Adrenal gland (tissue), 12 donors: Measurements from ENCODE around the gene APOA1. TPM values are rescaled to one million over a fixed set of nuclear protein-coding genes. Genes with fewer than 3 reads are reported as not detected.

ENCODE experiments used
- DNase-seq, 7 donors: peaks; one replicate each; pipeline ENCODE4 v3.0.0-alpha.2; 2019 to 2020
- H3K27ac ChIP-seq, 5 donors: fragments of 200-600 bp; sonication (generic) in 4 of 5; 1 replicate in 3 of 5; 2 replicates in 2 of 5; pipeline versions ENCODE4 v1.5.1 to v1.8.0; 2016 to 2020; ENCODE audit warnings: mild to moderate bottlenecking in 1 of 5
- H3K27me3 ChIP-seq: fragments of 200-600 bp; 2 replicates; pipeline ENCODE4 v1.8.0; 2021
- H3K36me3 ChIP-seq, 2 donors: fragments of 200-600 bp; replicated peaks in 1 of 2; 1 replicate in 1 of 2; 2 replicates in 1 of 2; pipeline versions ENCODE4 v1.5.1 to v1.8.0; 2018 to 2022
- H3K4me1 ChIP-seq, 2 donors: fragments of 200-600 bp; replicated peaks in 1 of 2; 1 replicate in 1 of 2; 2 replicates in 1 of 2; pipeline versions ENCODE4 v1.5.1 to v1.8.0; 2018 to 2021
- H3K4me3 ChIP-seq, 4 donors: fragments of 200-600 bp; sonication (generic) in 3 of 4; one replicate each; pipeline ENCODE4 v1.5.1; 2016 to 2018
- H3K9me3 ChIP-seq, 3 donors: fragments of 200-600 bp; sonication (generic) in 1 of 3; replicated peaks in 1 of 3; 1 replicate in 2 of 3; 2 replicates in 1 of 3; pipeline versions ENCODE4 v1.5.1 to v1.8.0; 2016 to 2021
- CTCF ChIP-seq, 6 experiments: fragments of 450-650 bp in 4 of 6; fragments of 200-600 bp in 2 of 6; sonication (generic) in 1 of 6; IDR thresholded peaks; 1 replicate in 5 of 6; 2 replicates in 1 of 6; pipeline versions ENCODE4 v1.5.1 to v1.8.0; 2016 to 2021; ENCODE audit warnings: antibody characterized with exemption in 6 of 6, mild to moderate bottlenecking in 2 of 6, moderate library complexity in 1 of 6
- POLR2A ChIP-seq, 2 donors: fragments of 450-650 bp; IDR thresholded peaks; one replicate each; pipeline ENCODE4 v1.6.1; 2017; ENCODE audit warnings: antibody characterized with exemption in 2 of 2, mild to moderate bottlenecking in 2 of 2, moderate library complexity in 1 of 2
- WGBS, 4 donors: extraction: QIAGEN DNeasy Blood & Tissue Kit in 2 of 4; methylation state at CpG; one replicate each; pipeline versions ENCODE4 v1.1.5 to v1.1.7; 2013 to 2017; 5-methylcytosine and 5-hydroxymethylcytosine counted together
- intact Hi-C, 2 donors: fragments of 100-400 bp; cut with DNase I; formaldehyde crosslinking; loops; one replicate each; pipeline versions ENCODE4 v1.14.1 to v1.15.0; 2022 to 2023
- polyA plus RNA-seq, 3 donors: library from polyadenylated mRNA; stranded (reverse); fragments of 200-250 nt in 2 of 3; fragments of 350-450 nt in 1 of 3; fragmentation: Illumina TruSeq in 1 of 3; extraction: RNeasy Lipid Tissue Mini Kit (QIAGEN cat#74804) in 1 of 3; gene quantifications; one replicate each; pipeline ENCODE4 v1.2.3, GENCODE V29; 2013 to 2014
- total RNA-seq, 9 donors: library from RNA; depleted of rRNA in 4 of 9; stranded (reverse); fragments of >200 nt in 4 of 9; fragments of 120-200 nt in 1 of 9; fragmentation: NEBNext Ultra II Directional in 1 of 9; extraction: Animal tissue kit (Norgen Biotek cat#: 25700) in 1 of 9; gene quantifications; one replicate each; pipeline versions ENCODE4 v1.1.0 to v1.2.4, GENCODE V29; 2013 to 2023
- donor health status: healthy with polysubstance abuse.
- donor health status: Bipolar disorder and iron deficiency.
- donor health status: DM: yes; HTN: yes; CAD: no.
- donor health status: DM: no; HTN: no; CAD: no.
- donor health status: DM: no; HTN: no; CAD: no.
- donor health status: DM: yes; HTN: yes; CAD: no.

APOA1 gene
- total and polyA plus RNA-seq, 12 donors: 0.28 to 691 (median 2.6) TPM; not detected in 4

GRCh38 chr11:116786326-116786725 lies 51.1 kb downstream of the APOA1 start:
- intact Hi-C loops: loop anchor here in 1 of 2 donors (10.0 kb wide), 1 partner anchor 438 kb away; no protein-coding TSS in a partner anchor
- peaks cover 0 to 50% of the 10 kb centered on the region in 2 donors for H3K36me3 ChIP-seq
- no peak for DNase-seq
- 74 to 88% (median 81%) methylated on average over 2 of the region's 2 CpGs for WGBS, 4 donors
- H3K27ac ChIP-seq: no peak overlapping the region
- no peaks in the 10 kb centered on the region for H3K27me3 ChIP-seq
- H3K4me3 ChIP-seq: no peak overlapping the region
- TF ChIP-seq POLR2A (IDR thresholded peaks at IDR 0.05) (no peak), CTCF (IDR thresholded peaks at IDR 0.05) (no peak)
- no peaks in the 10 kb centered on the region for H3K9me3 ChIP-seq
- peaks cover 0 to 9% of the 10 kb centered on the region in 2 donors for H3K4me1 ChIP-seq

Other genes starting within 250 kb of the APOA1 start
- 10 to 100 TPM in 6 of 9 donors, 1 to 10 TPM in 3; 7.5 to 20.4 (median 11.1) TPM for gene BUD13, start 64.6 kb downstream of the APOA1 start, total RNA-seq
- gene BUD13, start 64.6 kb downstream of the APOA1 start, polyA plus RNA-seq: 10 to 100 TPM; 11.1 to 14.3 (median 12.5) TPM
- gene ZPR1, start 49.6 kb downstream of the APOA1 start, total RNA-seq: 10 to 100 TPM; 10.8 to 61.8 (median 30.4) TPM
- 10 to 100 TPM; 10.5 to 63.6 (median 11.0) TPM for gene ZPR1, start 49.6 kb downstream of the APOA1 start, polyA plus RNA-seq
- under 1 TPM in 3 of 9 donors, not detected in 6; 0.11 to 0.54 (median 0.11) TPM for gene APOA5, start 45.7 kb downstream of the APOA1 start, total RNA-seq
- not detected for gene APOA5, start 45.7 kb downstream of the APOA1 start, polyA plus RNA-seq
- gene APOA4, start 14.3 kb downstream of the APOA1 start, total RNA-seq: 1 to 10 TPM in 1 of 9 donors, not detected in 8; 1.1 TPM
- under 1 TPM in 1 of 3 donors, not detected in 2; 0.17 TPM for gene APOA4, start 14.3 kb downstream of the APOA1 start, polyA plus RNA-seq
- 1 to 10 TPM in 2 of 9 donors, under 1 TPM in 2, not detected in 5; 0.22 to 3.1 (median 1.9) TPM for gene APOC3, start 7.7 kb downstream of the APOA1 start, total RNA-seq
- gene APOC3, start 7.7 kb downstream of the APOA1 start, polyA plus RNA-seq: 1 to 10 TPM in 2 of 3 donors, under 1 TPM in 1; 0.20 to 1.6 (median 1.0) TPM